Brain microvascular endothelial cell (primary cell): Measurements from ENCODE around the gene VENTX.
"Not testable (repeated sequence)": the region's sequence is repeated elsewhere in the genome, so short reads cannot be mapped to it uniquely, and the experiment has no call there.

Experiments used
- DNase-seq: peaks from one replicate; pipeline ENCODE4 v3.0.0-alpha.2; 2020
- H3K27ac ChIP-seq: fragments of 250-450 bp; sonication (Bioruptor Pico); 2 replicates; pipeline ENCODE4 v1.5.1; 2020; ENCODE audit warnings: mild to moderate bottlenecking, moderate library complexity
- H3K27me3 ChIP-seq: fragments of 250-450 bp; sonication (Bioruptor Pico); replicated peaks from 2 replicates; pipeline ENCODE4 v1.5.1; 2020; ENCODE audit warnings: mild to moderate bottlenecking
- H3K36me3 ChIP-seq: fragments of 250-450 bp; sonication (Bioruptor Pico); replicated peaks from 2 replicates; pipeline ENCODE4 v1.5.1; 2020; ENCODE audit warnings: mild to moderate bottlenecking
- H3K4me3 ChIP-seq: 2 replicates; pipeline ENCODE4 v1.5.1; 2011; ENCODE audit warnings: low read depth, mild to moderate bottlenecking, control low read depth, low read length, moderate library complexity
- CTCF ChIP-seq: IDR thresholded peaks from 2 replicates; pipeline ENCODE4 v1.5.1; 2011; ENCODE audit warnings: low read depth, mild to moderate bottlenecking, moderate library complexity, low read length, control low read depth, inconsistent platforms; ENCODE audit errors: missing control alignments
- in situ Hi-C: cut with HindIII; loops from 2 replicates; pipeline ENCODE4 v1.10.0; 2017; ENCODE audit warnings: low sequenced_read_pairs, low pct_ligation_motif_present

Gene VENTX

GRCh38 chr10:133231244-133231945 lies 6.3 kb upstream of the VENTX start:
- TF ChIP-seq CTCF: no peak
- H3K27ac ChIP-seq: no peak overlapping the region
- in situ Hi-C loops: no loop called here
- H3K4me3 ChIP-seq: no peak overlapping the region
- peaks cover 60% of the 10 kb centered on the region for H3K27me3 ChIP-seq
- H3K36me3 ChIP-seq: no peaks in the 10 kb centered on the region
- DNase-seq: no peak

GRCh38 chr10:133231946-133232574 lies 5.6 kb upstream of the VENTX start:
- DNase-seq: no peak
- Histone ChIP-seq H3K27me3 (peaks cover 66% of the 10 kb centered on the region), H3K36me3 (no peaks in the 10 kb centered on the region), H3K27ac (no peak overlapping the region), H3K4me3 (no peak overlapping the region)
- in situ Hi-C loops: no loop called here
- no peak for TF ChIP-seq CTCF

- H3K36me3 ChIP-seq, in situ Hi-C loops, DNase-seq, H3K4me3 ChIP-seq, H3K27ac ChIP-seq: not testable (repeated sequence)
- H3K27me3 ChIP-seq: peaks cover 77% of the 10 kb centered on the region
Observed at GRCh38 chr10:133234796-133235195, 2.9 kb upstream of the VENTX start.

- Histone ChIP-seq H3K36me3 (no peaks in the 10 kb centered on the region), H3K27ac (no peak overlapping the region), H3K4me3 (no peak overlapping the region), H3K27me3 (peaks cover 76% of the 10 kb centered on the region)
- TF ChIP-seq CTCF: no peak
- in situ Hi-C loops: no loop called here
- no peak for DNase-seq
Observed at GRCh38 chr10:133235265-133235855, 2.3 kb upstream of the VENTX start.

- Histone ChIP-seq H3K36me3 (no peaks in the 10 kb centered on the region), H3K4me3 (no peak overlapping the region), H3K27ac (no peak overlapping the region), H3K27me3 (peaks cover 71% of the 10 kb centered on the region)
- in situ Hi-C loops: no loop called here
- no peak for DNase-seq
- TF ChIP-seq CTCF: no peak
Observed at GRCh38 chr10:133235932-133236331, 1.7 kb upstream of the VENTX start.

- H3K27ac ChIP-seq: no peak overlapping the region
- peaks cover 65% of the 10 kb centered on the region for H3K27me3 ChIP-seq
- no peak for TF ChIP-seq CTCF
- no peak for DNase-seq
- in situ Hi-C loops: no loop called here
- H3K36me3 ChIP-seq: no peaks in the 10 kb centered on the region
- H3K4me3 ChIP-seq: no peak overlapping the region
Observed at GRCh38 chr10:133236401-133237240, 1.0 kb upstream of the VENTX start.
